ENCODE measurements around the gene REEP6.

DNA sequence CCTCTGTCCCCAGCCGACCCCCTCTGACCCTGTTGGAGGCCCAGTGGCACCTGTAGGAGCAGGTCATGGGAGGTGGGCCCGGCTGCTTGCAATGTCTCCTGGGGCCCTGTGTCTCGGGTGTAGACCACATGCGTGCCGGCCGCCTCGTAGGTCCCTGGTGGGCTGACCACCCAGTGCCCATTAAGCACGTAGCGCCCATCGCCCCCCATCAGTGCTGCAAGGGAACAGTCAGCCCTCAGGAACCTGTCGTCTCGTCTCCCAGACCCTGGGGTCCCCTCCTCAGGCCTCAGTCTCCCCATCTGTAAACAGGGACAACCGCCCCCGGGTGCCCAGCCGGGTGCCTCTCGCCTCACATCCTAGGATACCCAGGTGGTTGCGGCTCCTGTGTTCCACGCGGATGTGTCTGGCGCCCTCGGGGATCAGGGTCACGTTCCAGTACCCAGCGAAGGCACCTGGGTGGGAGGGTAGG, 16.2 kb downstream of the REEP6 start:
- TF ChIP-seq, protein P1, sequence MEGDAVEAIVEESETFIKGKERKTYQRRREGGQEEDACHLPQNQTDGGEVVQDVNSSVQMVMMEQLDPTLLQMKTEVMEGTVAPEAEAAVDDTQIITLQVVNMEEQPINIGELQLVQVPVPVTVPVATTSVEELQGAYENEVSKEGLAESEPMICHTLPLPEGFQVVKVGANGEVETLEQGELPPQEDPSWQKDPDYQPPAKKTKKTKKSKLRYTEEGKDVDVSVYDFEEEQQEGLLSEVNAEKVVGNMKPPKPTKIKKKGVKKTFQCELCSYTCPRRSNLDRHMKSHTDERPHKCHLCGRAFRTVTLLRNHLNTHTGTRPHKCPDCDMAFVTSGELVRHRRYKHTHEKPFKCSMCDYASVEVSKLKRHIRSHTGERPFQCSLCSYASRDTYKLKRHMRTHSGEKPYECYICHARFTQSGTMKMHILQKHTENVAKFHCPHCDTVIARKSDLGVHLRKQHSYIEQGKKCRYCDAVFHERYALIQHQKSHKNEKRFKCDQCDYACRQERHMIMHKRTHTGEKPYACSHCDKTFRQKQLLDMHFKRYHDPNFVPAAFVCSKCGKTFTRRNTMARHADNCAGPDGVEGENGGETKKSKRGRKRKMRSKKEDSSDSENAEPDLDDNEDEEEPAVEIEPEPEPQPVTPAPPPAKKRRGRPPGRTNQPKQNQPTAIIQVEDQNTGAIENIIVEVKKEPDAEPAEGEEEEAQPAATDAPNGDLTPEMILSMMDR (IDR thresholded peaks at IDR 0.05) = no peak
- TF ChIP-seq EZH2 (IDR thresholded peaks at IDR 0.05) (no peak), EZH2phosphoT487 (IDR thresholded peaks at IDR 0.05) (no peak)
